ENCODE results near the gene YPEL2.

YPEL2 gene

DNA sequence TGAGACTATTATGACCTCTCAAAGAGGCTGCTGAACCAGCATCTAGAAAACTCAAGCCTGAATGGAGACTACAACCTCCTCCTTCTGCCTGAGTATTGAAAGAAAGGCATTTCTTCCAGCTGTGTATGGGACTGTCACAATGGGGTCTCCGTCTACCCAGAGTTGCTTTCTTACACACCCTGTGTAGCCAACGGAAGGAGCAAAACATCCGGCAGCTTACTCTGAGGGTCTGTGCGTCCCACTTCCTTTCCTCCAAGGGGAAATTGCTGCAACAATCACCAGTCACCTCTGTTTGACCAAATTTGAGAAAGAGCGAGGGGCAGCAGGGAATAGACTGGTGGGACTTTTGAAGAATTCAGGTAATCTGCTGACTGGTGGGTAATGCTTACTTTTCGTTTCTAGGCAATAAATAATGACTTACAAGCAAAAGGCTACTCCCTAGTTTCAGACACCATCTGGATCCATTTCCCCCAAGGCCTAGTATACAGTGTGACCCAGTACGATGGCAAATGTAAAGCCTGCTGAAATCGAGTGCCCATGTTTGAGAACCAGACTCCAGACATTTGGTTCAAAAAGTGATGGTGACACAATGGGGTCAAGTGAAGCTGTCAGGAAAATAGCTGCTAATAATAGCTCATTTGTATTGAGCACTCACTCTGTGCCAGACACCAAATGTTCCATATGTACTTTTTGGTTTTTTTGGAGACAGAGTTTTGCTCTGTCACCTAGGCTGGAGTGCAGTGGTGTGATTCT, 81.7 kb downstream of the YPEL2 start:
- TF ChIP-seq, protein P1, sequence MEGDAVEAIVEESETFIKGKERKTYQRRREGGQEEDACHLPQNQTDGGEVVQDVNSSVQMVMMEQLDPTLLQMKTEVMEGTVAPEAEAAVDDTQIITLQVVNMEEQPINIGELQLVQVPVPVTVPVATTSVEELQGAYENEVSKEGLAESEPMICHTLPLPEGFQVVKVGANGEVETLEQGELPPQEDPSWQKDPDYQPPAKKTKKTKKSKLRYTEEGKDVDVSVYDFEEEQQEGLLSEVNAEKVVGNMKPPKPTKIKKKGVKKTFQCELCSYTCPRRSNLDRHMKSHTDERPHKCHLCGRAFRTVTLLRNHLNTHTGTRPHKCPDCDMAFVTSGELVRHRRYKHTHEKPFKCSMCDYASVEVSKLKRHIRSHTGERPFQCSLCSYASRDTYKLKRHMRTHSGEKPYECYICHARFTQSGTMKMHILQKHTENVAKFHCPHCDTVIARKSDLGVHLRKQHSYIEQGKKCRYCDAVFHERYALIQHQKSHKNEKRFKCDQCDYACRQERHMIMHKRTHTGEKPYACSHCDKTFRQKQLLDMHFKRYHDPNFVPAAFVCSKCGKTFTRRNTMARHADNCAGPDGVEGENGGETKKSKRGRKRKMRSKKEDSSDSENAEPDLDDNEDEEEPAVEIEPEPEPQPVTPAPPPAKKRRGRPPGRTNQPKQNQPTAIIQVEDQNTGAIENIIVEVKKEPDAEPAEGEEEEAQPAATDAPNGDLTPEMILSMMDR (conservative IDR thresholded peaks at IDR 0.05) = no peak
- TF ChIP-seq ZFX (IDR thresholded peaks at IDR 0.05) = no peak

GRCh38 chr17:59415397-59415796, 83.9 kb downstream of the YPEL2 start:
- no peak for TF ChIP-seq ZFX (IDR thresholded peaks at IDR 0.05)
- TF ChIP-seq, protein P1 (conservative IDR thresholded peaks at IDR 0.05) = no peak
- H3K27ac ChIP-seq = no peak overlapping the region

More for the DNA sequence above, 81.7 kb downstream of the YPEL2 start:
- no peak overlapping the region for H3K27ac ChIP-seq

GRCh38 chr17:59416184-59416583, 84.7 kb downstream of the YPEL2 start:
- no peak overlapping the region for H3K27ac ChIP-seq
- TF ChIP-seq, protein P1 (conservative IDR thresholded peaks at IDR 0.05) = no peak
- no peak for TF ChIP-seq ZFX (IDR thresholded peaks at IDR 0.05)

DNA sequence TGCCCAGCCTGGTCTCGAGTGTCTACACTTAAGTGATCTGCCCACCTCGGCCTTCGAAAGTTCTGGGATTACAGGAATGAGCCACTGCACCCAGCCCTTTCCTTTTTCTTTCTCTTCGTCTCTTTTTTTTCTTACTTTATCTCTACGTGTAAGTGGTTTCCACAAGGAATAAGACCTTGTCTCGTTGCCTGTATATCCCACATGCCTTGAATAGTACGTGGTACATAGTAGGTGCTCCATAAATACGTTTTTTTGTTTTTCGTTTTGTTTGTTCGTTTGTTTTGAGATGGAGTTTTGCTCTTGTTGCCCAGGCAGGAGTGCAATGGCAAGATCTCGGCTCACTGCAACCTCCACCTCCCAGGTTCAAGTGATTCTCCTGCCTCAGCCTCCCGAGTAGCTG, 86.0 kb downstream of the YPEL2 start:
- no peak overlapping the region for H3K27ac ChIP-seq
- TF ChIP-seq, protein P1 (conservative IDR thresholded peaks at IDR 0.05) = no peak
- TF ChIP-seq ZFX (IDR thresholded peaks at IDR 0.05) = no peak

DNA sequence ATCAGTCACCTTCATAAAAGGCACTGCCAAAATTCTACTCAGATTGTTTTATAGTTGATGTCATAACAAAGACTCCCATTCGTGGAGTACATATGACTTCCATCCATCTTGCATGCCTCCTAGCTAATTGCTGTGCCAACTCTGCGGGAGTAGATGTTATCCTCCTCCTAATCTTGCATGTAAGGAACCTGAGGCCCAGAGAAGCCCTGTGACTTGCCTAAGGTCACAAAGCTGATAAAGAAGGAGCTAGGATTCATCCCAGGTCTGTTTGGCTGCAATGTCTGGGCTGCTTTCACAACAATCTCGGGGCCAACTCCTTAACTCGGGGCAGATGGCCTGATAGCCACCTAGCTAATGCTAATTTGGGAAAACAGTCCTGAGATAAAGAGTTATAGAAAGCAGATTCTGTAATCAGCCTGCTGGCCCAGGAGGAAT, 87.3 kb downstream of the YPEL2 start:
- TF ChIP-seq, protein P1 (conservative IDR thresholded peaks at IDR 0.05) = no peak
- no peak for TF ChIP-seq ZFX (IDR thresholded peaks at IDR 0.05)
- no peak overlapping the region for H3K27ac ChIP-seq

GRCh38 chr17:59420901-59421300, 89.4 kb downstream of the YPEL2 start:
- no peak for TF ChIP-seq ZFX (IDR thresholded peaks at IDR 0.05)
- TF ChIP-seq, protein P1 (conservative IDR thresholded peaks at IDR 0.05) = no peak
- H3K27ac ChIP-seq = no peak overlapping the region

DNA sequence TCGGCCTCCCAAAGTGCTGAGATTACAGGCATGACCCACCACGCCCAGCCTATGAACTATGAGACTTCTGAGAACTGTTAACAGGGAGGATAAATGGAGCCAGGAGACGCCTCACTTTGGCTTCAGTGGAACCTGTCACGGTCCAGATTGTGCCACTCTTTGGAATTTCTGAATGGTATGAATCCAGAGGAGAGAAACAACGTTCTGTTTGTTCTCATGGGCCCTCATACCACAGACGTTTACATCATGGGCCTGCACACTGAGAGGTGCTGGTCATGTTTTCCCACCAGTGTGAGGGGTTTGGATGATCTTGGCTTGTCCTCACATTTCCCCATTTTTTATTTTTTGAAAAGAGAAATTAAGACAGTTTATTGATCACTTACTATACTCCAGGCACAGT, 90.3 kb downstream of the YPEL2 start:
- no peak overlapping the region for H3K27ac ChIP-seq
- TF ChIP-seq, protein P1 (conservative IDR thresholded peaks at IDR 0.05) = no peak
- no peak for TF ChIP-seq ZFX (IDR thresholded peaks at IDR 0.05)
